Caki2 (cell line): ENCODE data around the gene PCDHA2. TPM values are rescaled to one million over a fixed set of nuclear protein-coding genes. Genes with fewer than 3 reads are reported as not detected.
A peak's percentile ranks its signal among the peaks of the same experiment; 100 is the strongest.
"Not testable (repeated sequence)": the region's sequence is repeated elsewhere in the genome, so short reads cannot be mapped to it uniquely, and the experiment has no call there.

Experiments
- DNase-seq: peaks from one replicate; pipeline ENCODE4 v3.0.0-alpha.2; 2015; ENCODE audit warnings: low read depth
- in situ Hi-C: cut with HindIII; loops from 2 replicates; pipeline ENCODE4 v1.10.0; 2016; ENCODE audit warnings: low sequenced_read_pairs, low pct_unique_long_range_greater_than_20kb, mixed read lengths
- total RNA-seq: library from RNA; depleted of rRNA; stranded (reverse); fragments of >200 nt; shearing (Covaris generic); gene quantifications from 2 replicates; pipeline ENCODE4 v1.2.3, GENCODE V29; 2014; ENCODE audit warnings: low replicate concordance; rRNA removed

Gene PCDHA2
- total RNA-seq = not detected in 2 replicates

GRCh38 chr5:140794595-140795258 lies at the start of gene PCDHA2:
PCDHA2 (plus strand) TSS chr5:140794852.
- DNase-seq = no peak
- in situ Hi-C loops = no loop called here

GRCh38 chr5:140753561-140753960 lies 41.1 kb upstream of the PCDHA2 start:
- in situ Hi-C loops = no loop called here
- no peak for DNase-seq

DNA sequence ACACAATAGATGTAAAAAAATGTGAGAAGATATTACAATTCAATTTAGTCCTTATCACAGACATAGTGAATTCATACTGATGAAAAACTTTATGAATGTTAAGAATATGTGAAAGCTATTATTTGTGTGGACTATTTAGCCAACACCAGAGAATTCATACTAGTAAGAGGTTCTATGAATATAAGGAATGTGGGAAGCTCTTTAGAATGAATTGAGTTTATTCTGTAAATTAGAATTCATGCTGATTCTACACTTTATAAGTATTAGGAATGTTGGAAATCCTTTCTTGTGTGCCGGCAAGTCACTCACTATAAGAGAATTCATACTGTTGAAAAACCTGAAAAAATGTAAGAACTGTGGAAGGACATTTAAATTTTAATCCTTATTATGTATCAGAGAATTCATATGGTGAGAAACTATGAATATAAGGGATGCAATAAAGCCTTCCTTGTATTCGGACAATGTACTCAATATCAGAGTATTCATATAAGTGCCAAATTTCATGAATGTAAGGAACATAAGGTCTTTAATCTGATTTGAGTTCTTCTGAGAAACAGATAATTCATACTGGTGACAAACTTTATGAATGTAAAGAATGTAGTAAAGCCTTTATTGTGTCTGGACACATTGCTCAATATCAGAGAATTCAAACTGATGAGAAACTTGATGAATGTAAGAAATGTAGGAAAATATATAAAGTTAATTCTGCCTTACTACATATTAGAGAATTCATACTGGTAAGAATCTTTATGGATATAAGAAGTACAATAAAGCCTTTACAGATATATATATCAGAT lies 30.3 kb upstream of the PCDHA2 start:
- in situ Hi-C loops = no loop called here
- peak; percentile 18 for DNase-seq

DNA sequence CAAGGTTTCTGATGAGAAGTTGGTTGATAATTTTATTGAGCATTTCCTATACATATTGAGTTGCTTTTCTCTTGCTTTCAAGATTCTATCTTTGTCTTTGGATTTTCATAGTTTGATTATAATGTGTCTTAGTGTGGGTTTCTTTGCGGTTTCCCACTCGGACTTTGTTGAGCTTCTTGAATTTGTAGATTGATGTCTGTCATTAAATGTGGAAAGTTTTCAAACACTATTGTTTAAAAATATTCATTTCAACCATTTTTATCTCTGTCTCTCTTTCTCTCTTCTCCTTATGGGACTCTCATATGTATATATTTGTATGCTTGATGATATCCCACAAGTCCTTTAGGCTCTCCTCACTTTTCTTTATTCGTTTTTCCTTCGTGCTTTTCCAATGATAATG lies 27.2 kb upstream of the PCDHA2 start:
- in situ Hi-C loops = no loop called here
- DNase-seq = no peak

DNA sequence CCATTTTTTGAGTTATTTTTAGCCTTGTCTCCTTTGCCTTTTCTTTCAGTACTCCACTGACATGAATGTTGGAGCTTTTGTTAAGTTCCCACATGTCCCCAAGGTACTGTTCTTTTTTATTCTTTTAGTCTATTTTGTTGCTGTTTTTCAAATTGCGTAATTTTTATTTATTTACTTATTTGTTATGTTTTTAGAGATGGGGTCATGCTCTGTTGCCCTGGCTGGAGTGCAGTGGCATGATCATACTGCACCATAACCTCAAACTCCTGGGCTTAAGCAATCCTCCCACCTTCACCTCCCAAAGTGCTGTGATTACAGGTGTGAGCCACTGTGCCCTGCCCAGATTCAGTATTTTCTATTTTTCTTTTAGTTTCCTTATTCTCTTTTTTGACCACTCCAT lies 14.1 kb upstream of the PCDHA2 start:
- in situ Hi-C loops = no loop called here
- no peak for DNase-seq

GRCh38 chr5:140785905-140786686 lies 8.6 kb upstream of the PCDHA2 start, which contains the start of gene PCDHA1:
PCDHA1 (plus strand) TSS chr5:140786140.
- no peak for DNase-seq
- in situ Hi-C loops = no loop called here

DNA sequence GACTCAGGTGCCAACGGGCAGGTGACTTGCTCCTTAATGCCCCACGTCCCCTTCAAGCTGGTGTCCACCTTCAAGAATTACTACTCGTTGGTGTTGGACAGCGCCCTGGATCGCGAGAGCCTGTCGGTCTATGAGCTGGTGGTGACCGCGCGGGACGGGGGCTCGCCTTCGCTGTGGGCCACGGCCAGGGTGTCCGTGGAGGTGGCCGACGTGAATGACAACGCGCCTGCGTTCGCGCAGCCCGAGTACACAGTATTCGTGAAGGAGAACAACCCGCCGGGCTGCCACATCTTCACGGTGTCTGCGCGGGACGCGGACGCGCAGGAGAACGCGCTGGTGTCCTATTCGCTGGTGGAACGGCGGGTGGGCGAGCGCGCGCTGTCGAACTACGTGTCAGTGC lies 7.2 kb upstream of the PCDHA2 start:
- DNase-seq, in situ Hi-C loops: not testable (repeated sequence)

DNA sequence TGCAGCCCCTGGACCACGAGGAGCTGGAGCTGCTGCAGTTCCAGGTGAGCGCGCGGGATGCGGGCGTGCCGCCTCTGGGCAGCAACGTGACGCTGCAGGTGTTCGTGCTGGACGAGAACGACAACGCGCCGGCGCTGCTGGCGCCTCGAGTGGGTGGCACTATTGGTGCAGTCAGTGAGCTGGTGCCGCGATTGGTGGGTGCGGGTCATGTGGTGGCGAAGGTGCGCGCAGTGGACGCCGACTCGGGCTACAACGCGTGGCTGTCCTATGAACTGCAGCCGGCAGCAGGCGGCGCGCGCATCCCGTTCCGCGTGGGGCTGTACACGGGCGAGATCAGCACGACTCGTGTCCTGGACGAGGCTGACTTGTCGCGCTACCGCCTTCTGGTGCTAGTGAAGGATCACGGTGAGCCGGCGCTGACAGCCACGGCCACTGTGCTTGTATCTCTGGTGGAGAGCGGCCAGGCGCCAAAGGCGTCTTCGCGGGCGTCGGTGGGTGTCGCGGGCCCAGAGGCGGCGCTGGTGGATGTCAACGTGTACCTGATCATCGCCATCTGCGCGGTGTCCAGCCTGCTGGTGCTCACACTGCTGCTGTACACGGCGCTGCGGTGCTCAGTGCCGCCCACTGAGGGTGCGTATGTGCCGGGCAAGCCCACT lies 6.7 kb upstream of the PCDHA2 start:
- in situ Hi-C loops, DNase-seq: not testable (repeated sequence)

- in situ Hi-C loops = no loop called here
- DNase-seq = no peak
Observed at GRCh38 chr5:140791089-140791488, 3.6 kb upstream of the PCDHA2 start.

GRCh38 chr5:140795259-140795641 lies 598 bp downstream of the PCDHA2 start:
- no peak for DNase-seq
- in situ Hi-C loops = no loop called here

DNA sequence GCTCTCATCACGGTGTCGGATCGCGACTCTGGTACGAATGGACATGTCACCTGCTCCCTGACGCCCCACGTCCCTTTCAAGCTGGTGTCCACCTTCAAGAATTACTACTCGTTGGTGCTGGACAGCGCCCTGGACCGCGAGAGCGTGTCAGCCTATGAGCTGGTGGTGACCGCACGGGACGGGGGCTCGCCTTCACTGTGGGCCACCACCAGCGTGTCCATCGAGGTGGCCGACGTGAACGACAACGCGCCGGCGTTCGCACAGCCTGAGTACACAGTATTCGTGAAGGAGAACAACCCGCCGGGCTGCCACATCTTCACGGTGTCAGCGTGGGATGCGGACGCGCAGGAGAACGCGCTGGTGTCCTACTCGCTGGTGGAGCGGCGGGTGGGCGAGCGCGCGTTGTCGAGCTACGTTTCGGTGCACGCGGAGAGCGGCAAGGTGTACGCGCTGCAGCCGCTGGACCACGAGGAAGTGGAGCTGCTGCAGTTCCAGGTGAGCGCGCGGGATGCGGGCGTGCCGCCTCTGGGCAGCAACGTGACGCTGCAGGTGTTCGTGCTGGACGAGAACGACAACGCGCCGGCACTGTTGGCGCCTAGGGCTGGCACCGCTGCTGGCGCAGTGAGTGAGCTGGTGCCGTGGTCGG lies 1.5 kb downstream of the PCDHA2 start:
- in situ Hi-C loops, DNase-seq: not testable (repeated sequence)

DNA sequence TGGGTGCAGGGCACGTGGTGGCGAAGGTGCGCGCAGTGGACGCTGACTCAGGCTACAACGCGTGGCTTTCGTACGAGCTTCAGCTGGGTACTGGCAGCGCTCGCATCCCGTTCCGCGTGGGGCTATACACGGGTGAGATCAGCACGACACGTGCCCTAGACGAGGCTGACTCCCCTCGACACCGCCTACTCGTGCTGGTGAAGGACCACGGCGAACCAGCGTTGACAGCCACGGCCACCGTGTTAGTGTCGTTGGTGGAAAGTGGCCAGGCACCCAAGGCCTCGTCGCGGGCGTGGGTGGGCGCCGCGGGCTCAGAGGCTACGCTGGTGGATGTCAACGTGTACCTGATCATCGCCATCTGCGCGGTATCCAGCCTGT lies 2.1 kb downstream of the PCDHA2 start:
- in situ Hi-C loops = no loop called here
- no peak for DNase-seq

- in situ Hi-C loops = no loop called here
- no peak for DNase-seq
Observed at GRCh38 chr5:140800816-140801493, 6.3 kb downstream of the PCDHA2 start, which contains the start of gene PCDHA3. PCDHA3 (plus strand) TSS chr5:140801057.

- in situ Hi-C loops = no loop called here
- no peak for DNase-seq
Observed at GRCh38 chr5:140801494-140801841, 6.8 kb downstream of the PCDHA2 start.

DNA sequence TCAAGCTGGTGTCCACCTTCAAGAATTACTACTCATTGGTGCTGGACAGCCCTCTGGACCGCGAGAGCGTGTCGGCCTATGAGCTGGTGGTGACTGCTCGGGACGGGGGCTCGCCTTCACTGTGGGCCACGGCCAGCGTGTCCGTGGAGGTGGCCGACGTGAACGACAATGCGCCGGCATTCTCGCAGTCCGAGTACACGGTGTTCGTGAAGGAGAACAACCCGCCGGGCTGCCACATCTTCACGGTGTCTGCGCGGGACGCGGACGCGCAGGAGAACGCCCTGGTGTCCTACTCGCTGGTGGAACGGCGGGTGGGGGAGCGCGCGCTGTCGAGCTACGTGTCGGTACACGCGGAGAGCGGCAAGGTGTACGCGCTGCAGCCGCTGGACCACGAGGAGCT lies 7.7 kb downstream of the PCDHA2 start:
- DNase-seq, in situ Hi-C loops: not testable (repeated sequence)

- in situ Hi-C loops = no loop called here
- DNase-seq = no peak
Observed at GRCh38 chr5:140802781-140803271, 8.2 kb downstream of the PCDHA2 start.
